Activated naive CD8-positive, alpha-beta T cell treated with anti-CD3 and anti-CD28 coated beads for 36 hours (primary cell): ENCODE results near the gene TLK1. TPM values are rescaled to one million over a fixed set of nuclear protein-coding genes. Genes with fewer than 3 reads are reported as not detected.

Experiments
- DNase-seq: peaks from one replicate; pipeline ENCODE4 v3.0.0; 2021
- H3K27ac Mint-ChIP-seq: one replicate; pipeline ENCODE4 v1.8.0; 2022; ENCODE audit warnings: mild to moderate bottlenecking, moderate library complexity, mixed read lengths
- H3K27me3 Mint-ChIP-seq: one replicate; pipeline ENCODE4 v1.8.0; 2022; ENCODE audit warnings: mild to moderate bottlenecking, mixed read lengths
- H3K36me3 Mint-ChIP-seq: one replicate; pipeline ENCODE4 v1.8.0; 2021; ENCODE audit warnings: mild to moderate bottlenecking, mixed read lengths
- H3K4me1 Mint-ChIP-seq: one replicate; pipeline ENCODE4 v1.8.0; 2021; ENCODE audit warnings: mixed read lengths
- H3K4me3 Mint-ChIP-seq: one replicate; pipeline ENCODE4 v1.8.0; 2022; ENCODE audit warnings: mild to moderate bottlenecking, moderate library complexity, mixed read lengths
- H3K9me3 Mint-ChIP-seq: one replicate; pipeline ENCODE4 v1.8.0; 2022; ENCODE audit warnings: mixed read lengths
- total RNA-seq, 2 experiments: library from RNA; stranded (reverse); gene quantifications; one replicate each; pipeline ENCODE4 v1.2.3, GENCODE V29; 2021

The TLK1 gene
- total RNA-seq, 2 experiments from 2014 or later: 61.9 to 66.0 TPM

GRCh38 chr2:171046048-171046560, 114.6 kb downstream of the TLK1 start:
- no peak overlapping the region for H3K27ac Mint-ChIP-seq
- peaks cover 21% of the 10 kb centered on the region for H3K4me1 Mint-ChIP-seq
- no peak for DNase-seq
- H3K4me3 Mint-ChIP-seq: no peak overlapping the region
- no peaks in the 10 kb centered on the region for H3K9me3 Mint-ChIP-seq
- no peaks in the 10 kb centered on the region for H3K27me3 Mint-ChIP-seq
- peaks cover 53% of the 10 kb centered on the region for H3K36me3 Mint-ChIP-seq

DNA sequence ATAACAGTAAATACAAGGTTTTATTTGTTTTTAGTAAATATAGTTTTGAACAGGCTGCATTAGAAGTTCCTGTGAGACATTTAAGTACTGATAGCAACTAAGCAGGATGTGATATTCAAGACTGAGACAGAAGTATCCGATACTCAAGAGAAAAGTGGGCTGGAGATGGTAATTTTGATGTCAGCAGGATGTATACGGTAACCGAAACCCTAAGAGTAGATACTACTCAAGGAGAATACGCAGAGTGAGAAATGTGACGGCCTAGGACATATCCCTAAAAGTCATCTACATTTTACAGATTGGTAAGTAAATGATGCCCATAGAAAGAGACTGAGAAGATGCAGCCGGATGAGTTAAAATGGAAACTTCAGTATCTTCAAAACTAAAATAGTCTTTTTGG, 116.3 kb downstream of the TLK1 start:
- Mint-ChIP-seq H3K4me1 (peaks cover 21% of the 10 kb centered on the region), H3K27ac (no peak overlapping the region), H3K4me3 (no peak overlapping the region), H3K9me3 (no peaks in the 10 kb centered on the region), H3K27me3 (no peaks in the 10 kb centered on the region), H3K36me3 (peaks cover 47% of the 10 kb centered on the region)
- DNase-seq: no peak

DNA sequence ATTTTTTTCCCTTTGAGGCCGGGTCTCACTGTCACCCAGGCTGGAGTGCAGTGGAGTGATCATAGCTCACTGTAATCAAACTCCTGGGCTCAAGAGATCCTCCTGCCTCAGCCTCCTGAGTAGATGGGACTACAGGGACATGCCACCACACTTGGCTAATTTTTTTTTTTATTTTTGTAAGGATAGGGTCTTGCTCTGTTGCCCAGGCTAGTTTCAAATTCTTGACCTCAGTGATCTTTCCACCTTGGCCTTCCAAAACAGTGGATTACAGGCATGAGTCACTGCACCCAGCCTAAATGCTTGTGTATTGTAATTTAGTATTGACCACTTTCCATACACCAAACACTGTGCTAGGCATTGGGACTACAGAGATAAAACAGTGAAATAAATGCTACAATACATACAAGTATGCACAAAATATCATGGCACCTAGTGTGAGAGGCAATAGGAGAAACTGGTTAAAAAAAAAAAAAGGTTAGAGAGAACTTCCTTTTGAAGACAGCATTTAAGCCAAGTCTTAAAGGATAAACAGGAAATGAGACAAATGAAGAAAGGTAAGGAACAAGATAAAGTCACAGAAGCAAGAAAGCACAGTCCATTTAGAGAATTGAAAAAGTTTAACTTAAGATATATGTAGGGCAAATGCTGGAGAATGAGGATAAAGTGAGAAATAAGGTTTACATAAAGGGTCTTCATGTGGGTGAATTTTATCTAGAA, 118.3 kb downstream of the TLK1 start:
- Mint-ChIP-seq H3K27me3 (no peaks in the 10 kb centered on the region), H3K4me3 (no peak overlapping the region), H3K36me3 (peaks cover 59% of the 10 kb centered on the region), H3K27ac (peak overlapping the region; percentile 68), H3K4me1 (peaks cover 21% of the 10 kb centered on the region), H3K9me3 (no peaks in the 10 kb centered on the region)
- DNase-seq: no peak

DNA sequence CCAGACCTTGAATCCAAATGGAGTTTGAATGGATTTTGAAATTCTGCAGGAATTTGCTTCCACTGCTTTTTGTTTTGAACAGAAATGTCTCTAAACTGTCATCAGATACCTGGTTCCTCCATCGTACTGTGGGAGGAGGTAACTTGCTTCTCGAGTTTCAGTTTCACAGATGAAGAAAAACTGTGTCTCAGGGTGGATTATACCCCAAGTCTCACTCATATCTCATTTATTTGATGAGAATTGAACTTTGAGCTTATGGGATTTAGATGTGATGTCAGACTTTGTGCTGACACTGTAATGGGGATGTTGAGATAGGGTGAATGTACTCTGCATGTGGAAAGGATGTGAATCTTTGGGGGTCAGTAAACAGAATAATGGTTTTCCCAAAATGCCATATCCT, 124.2 kb downstream of the TLK1 start:
- Mint-ChIP-seq H3K4me3 (no peak overlapping the region), H3K27ac (no peak overlapping the region), H3K27me3 (no peaks in the 10 kb centered on the region), H3K9me3 (peaks cover 6% of the 10 kb centered on the region), H3K36me3 (peaks cover 68% of the 10 kb centered on the region), H3K4me1 (peaks cover 6% of the 10 kb centered on the region)
- no peak for DNase-seq

GRCh38 chr2:171034315-171034714, 126.4 kb downstream of the TLK1 start:
- Mint-ChIP-seq H3K4me1 (peaks cover 6% of the 10 kb centered on the region), H3K36me3 (peaks cover 64% of the 10 kb centered on the region), H3K27ac (no peak overlapping the region), H3K9me3 (peaks cover 6% of the 10 kb centered on the region), H3K4me3 (no peak overlapping the region), H3K27me3 (no peaks in the 10 kb centered on the region)
- DNase-seq: no peak

GRCh38 chr2:171025214-171025613, 135.5 kb downstream of the TLK1 start:
- H3K27me3 Mint-ChIP-seq: no peaks in the 10 kb centered on the region
- H3K36me3 Mint-ChIP-seq: peaks cover 25% of the 10 kb centered on the region
- H3K9me3 Mint-ChIP-seq: no peaks in the 10 kb centered on the region
- H3K27ac Mint-ChIP-seq: no peak overlapping the region
- H3K4me3 Mint-ChIP-seq: no peak overlapping the region
- DNase-seq: no peak
- peaks cover 9% of the 10 kb centered on the region for H3K4me1 Mint-ChIP-seq

DNA sequence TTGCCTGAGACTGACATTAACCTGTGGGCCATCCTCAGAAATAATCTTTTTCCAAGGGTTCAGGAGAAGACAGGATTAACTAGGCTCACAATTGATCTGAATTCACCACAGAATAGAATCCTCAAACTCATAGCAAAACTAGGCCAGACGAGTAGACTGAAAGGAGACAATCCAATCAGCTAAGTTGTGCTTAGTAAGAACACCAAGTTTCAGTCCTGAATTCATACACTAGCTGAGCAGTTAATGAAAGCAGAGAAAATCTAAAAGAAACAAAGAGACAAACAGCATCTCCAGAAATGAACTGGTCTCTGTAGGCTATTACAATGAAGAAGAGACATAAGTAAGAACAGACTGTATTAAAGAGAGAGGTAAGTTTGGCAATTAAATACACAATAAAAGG, 142.2 kb downstream of the TLK1 start:
- Mint-ChIP-seq H3K36me3 (peaks cover 35% of the 10 kb centered on the region), H3K27me3 (no peaks in the 10 kb centered on the region), H3K4me3 (no peak overlapping the region), H3K9me3 (no peaks in the 10 kb centered on the region), H3K27ac (peak overlapping the region; percentile 39), H3K4me1 (peaks cover 18% of the 10 kb centered on the region)
- DNase-seq: no peak

DNA sequence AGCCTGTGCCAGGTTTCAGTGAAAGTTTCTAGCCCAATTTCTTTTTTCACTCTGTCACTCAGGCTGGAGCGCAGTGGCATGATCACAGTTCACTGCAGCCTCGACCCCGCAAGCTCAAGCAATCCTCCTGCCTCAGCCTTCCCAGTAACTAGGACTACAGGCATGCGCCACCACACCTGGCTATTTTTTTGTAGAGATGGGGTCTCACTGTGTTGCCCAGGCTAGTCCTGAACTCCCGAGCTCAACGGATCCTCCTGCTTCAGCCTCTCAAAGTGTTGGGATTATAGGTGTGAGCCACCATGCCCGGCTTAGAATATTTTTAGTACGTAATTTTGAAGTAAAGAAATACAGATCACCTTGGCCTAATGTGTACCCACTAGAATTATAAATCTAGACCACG, 144.6 kb downstream of the TLK1 start:
- Mint-ChIP-seq H3K4me3 (no peak overlapping the region), H3K27ac (no peak overlapping the region), H3K9me3 (no peaks in the 10 kb centered on the region), H3K36me3 (peaks cover 24% of the 10 kb centered on the region), H3K27me3 (no peaks in the 10 kb centered on the region), H3K4me1 (peaks cover 15% of the 10 kb centered on the region)
- no peak for DNase-seq

DNA sequence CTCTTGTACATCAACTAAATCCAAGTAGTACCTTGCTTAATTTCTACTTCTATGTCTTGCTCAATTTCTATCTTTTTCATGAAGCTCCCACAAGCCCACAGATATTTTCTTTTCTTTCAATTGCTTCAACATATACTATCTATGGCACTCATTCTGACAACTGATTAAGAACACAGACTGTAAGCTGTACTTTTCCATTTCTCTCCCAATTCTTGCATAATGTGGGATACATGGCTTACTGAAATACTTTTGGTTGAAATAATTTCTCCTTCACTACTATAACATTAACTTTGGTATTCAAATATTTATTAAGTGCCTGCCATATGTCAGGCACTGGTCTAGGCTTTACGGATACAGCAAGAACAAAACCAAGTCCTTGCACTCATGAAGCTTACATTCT, 146.8 kb downstream of the TLK1 start:
- DNase-seq: no peak
- Mint-ChIP-seq H3K4me3 (no peak overlapping the region), H3K4me1 (peaks cover 10% of the 10 kb centered on the region), H3K27ac (no peak overlapping the region), H3K36me3 (peaks cover 20% of the 10 kb centered on the region), H3K27me3 (no peaks in the 10 kb centered on the region), H3K9me3 (no peaks in the 10 kb centered on the region)

GRCh38 chr2:171009386-171009785, 151.3 kb downstream of the TLK1 start:
- peaks cover 16% of the 10 kb centered on the region for H3K36me3 Mint-ChIP-seq
- H3K9me3 Mint-ChIP-seq: no peaks in the 10 kb centered on the region
- H3K27ac Mint-ChIP-seq: no peak overlapping the region
- H3K4me1 Mint-ChIP-seq: peaks cover 4% of the 10 kb centered on the region
- DNase-seq: no peak
- no peak overlapping the region for H3K4me3 Mint-ChIP-seq
- H3K27me3 Mint-ChIP-seq: no peaks in the 10 kb centered on the region

DNA sequence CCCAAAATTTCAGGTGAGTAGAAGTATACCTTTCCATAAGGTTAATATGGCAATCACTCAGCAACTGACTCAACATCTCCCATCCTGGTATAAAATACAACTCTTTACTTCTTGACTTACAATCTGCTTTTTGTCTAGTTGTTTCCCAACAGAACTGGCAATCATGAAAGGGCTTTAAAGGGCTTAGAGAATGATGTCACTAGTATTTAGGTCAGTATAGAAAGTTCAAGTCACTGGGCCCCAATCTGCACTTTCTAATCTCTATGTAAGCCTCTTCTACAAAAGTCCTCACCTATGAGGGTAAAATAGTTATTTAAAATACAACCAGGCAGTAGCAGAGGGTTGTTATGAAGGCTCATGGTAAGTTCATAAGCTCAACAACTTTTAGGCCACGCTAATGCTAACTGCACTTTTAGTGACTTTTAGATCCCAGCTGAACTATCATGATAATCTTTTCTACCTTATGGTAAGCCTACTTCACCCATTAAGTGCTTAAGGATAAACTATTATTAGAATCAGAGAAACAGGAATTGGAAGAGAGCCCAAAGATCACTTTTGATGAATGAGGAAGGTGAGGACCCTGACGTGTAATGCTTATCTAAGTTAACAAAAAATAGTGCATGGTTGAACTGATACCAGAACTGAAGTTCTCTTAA, 152.0 kb downstream of the TLK1 start:
- H3K27ac Mint-ChIP-seq: peak overlapping the region; percentile 6
- H3K36me3 Mint-ChIP-seq: peaks cover 19% of the 10 kb centered on the region

GRCh38 chr2:171004833-171005232, 155.9 kb downstream of the TLK1 start:
- H3K27me3 Mint-ChIP-seq: no peaks in the 10 kb centered on the region
- DNase-seq: no peak
- no peak overlapping the region for H3K4me3 Mint-ChIP-seq
- H3K4me1 Mint-ChIP-seq: peaks cover 4% of the 10 kb centered on the region
- no peak overlapping the region for H3K27ac Mint-ChIP-seq
- no peaks in the 10 kb centered on the region for H3K9me3 Mint-ChIP-seq
- peaks cover 32% of the 10 kb centered on the region for H3K36me3 Mint-ChIP-seq

More for the DNA sequence above, 152.0 kb downstream of the TLK1 start:
- H3K4me3 Mint-ChIP-seq: no peak overlapping the region
- H3K4me1 Mint-ChIP-seq: peaks cover 4% of the 10 kb centered on the region
- no peaks in the 10 kb centered on the region for H3K27me3 Mint-ChIP-seq
- H3K9me3 Mint-ChIP-seq: no peaks in the 10 kb centered on the region
- DNase-seq: no peak

GRCh38 chr2:171004363-171004762, 156.3 kb downstream of the TLK1 start:
- peaks cover 4% of the 10 kb centered on the region for H3K4me1 Mint-ChIP-seq
- H3K9me3 Mint-ChIP-seq: no peaks in the 10 kb centered on the region
- no peaks in the 10 kb centered on the region for H3K27me3 Mint-ChIP-seq
- no peak overlapping the region for H3K4me3 Mint-ChIP-seq
- DNase-seq: no peak
- H3K36me3 Mint-ChIP-seq: peaks cover 33% of the 10 kb centered on the region
- no peak overlapping the region for H3K27ac Mint-ChIP-seq

- Mint-ChIP-seq H3K9me3 (no peaks in the 10 kb centered on the region), H3K36me3 (peaks cover 27% of the 10 kb centered on the region), H3K27ac (no peak overlapping the region), H3K27me3 (no peaks in the 10 kb centered on the region), H3K4me3 (no peak overlapping the region), H3K4me1 (no peaks in the 10 kb centered on the region)
- no peak for DNase-seq
Measured at GRCh38 chr2:170999654-171000053, 161.0 kb downstream of the TLK1 start.

GRCh38 chr2:170997893-170998597, 162.6 kb downstream of the TLK1 start:
- peaks cover 20% of the 10 kb centered on the region for H3K36me3 Mint-ChIP-seq
- no peaks in the 10 kb centered on the region for H3K4me1 Mint-ChIP-seq

More at GRCh38 chr2:170997893-170998597, 162.6 kb downstream of the TLK1 start:
- no peak for DNase-seq
- H3K27me3 Mint-ChIP-seq: no peaks in the 10 kb centered on the region
- H3K9me3 Mint-ChIP-seq: no peaks in the 10 kb centered on the region
- no peak overlapping the region for H3K27ac Mint-ChIP-seq
- H3K4me3 Mint-ChIP-seq: no peak overlapping the region
